ENCODE data around the gene NEBL. TPM values are rescaled to one million over a fixed set of nuclear protein-coding genes. Genes with fewer than 3 reads are reported as not detected.

The NEBL gene
- total RNA-seq, 1 donor from 2014 or later = 0.74 TPM

DNA sequence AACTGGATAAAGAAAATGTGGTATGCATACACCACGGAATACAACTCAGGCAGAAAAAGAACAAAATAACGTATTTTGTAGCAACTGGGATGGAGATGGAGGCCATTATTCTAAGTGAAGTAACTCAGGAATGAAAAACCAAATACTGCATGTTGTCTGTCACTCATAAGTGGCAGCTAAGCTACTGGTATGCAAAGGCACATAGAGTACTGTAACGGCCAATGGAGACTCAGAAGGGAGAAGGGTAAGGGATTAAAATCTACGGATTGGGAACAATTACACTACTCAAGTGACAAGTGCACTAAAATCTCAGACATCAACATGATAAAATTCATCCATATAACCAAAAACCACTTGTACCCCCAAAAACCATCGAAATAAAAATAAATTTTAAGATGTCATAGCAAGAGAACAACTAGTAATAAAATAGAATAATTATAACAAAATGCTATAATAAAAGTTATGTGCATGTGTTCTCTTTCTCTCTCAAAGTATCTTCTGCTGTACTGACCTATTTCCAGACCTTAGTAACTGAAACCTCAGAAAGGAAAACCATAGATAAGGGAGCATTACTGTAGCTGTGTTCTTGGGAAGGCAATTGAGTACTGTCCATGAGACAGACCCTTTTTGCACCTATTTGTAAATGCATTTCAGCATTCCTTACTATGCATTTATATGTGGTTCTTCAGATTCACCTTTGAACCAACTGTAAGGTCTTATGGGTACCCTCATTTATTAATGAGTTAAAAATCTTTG lies 6.7 kb upstream of the NEBL start:
- no peaks in the 10 kb centered on the region for H3K9me3 Mint-ChIP-seq (ENCODE audit: unreplicated experiment)
- TF ChIP-seq, protein P1, sequence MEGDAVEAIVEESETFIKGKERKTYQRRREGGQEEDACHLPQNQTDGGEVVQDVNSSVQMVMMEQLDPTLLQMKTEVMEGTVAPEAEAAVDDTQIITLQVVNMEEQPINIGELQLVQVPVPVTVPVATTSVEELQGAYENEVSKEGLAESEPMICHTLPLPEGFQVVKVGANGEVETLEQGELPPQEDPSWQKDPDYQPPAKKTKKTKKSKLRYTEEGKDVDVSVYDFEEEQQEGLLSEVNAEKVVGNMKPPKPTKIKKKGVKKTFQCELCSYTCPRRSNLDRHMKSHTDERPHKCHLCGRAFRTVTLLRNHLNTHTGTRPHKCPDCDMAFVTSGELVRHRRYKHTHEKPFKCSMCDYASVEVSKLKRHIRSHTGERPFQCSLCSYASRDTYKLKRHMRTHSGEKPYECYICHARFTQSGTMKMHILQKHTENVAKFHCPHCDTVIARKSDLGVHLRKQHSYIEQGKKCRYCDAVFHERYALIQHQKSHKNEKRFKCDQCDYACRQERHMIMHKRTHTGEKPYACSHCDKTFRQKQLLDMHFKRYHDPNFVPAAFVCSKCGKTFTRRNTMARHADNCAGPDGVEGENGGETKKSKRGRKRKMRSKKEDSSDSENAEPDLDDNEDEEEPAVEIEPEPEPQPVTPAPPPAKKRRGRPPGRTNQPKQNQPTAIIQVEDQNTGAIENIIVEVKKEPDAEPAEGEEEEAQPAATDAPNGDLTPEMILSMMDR (IDR thresholded peaks at IDR 0.05; ENCODE audit: partially characterized antibody, unreplicated experiment) = no peak
- H3K27me3 Mint-ChIP-seq (ENCODE audit: unreplicated experiment) = no peaks in the 10 kb centered on the region
- peaks cover 5% of the 10 kb centered on the region for H3K36me3 Mint-ChIP-seq (ENCODE audit: unreplicated experiment)
- no peak overlapping the region for H3K27ac Mint-ChIP-seq (ENCODE audit: unreplicated experiment)
- H3K4me1 Mint-ChIP-seq (ENCODE audit: low read depth, unreplicated experiment) = no peaks in the 10 kb centered on the region
- H3K4me3 Mint-ChIP-seq (ENCODE audit: unreplicated experiment) = no peak overlapping the region
- DNase-seq = no peak

DNA sequence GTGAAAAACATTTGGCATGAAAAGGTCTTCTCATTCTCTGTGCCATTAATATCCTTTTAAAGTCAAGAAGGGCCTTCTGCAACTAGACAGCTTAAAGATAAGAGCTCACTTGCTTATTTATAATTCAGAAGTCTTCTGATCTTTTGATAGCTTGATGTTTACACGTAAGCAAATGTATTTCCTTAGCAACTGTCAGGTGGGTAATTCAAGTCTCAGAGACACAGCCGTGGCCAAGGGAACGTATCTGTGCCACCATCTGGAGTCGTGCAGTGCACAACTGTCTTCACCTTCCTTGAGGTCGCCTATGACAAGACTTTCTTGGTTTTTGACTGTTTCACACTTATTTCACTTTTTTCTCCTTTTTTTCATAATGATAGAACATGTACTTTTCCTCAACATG lies 4.0 kb upstream of the NEBL start:
- H3K9me3 Mint-ChIP-seq (ENCODE audit: unreplicated experiment) = no peaks in the 10 kb centered on the region
- H3K4me1 Mint-ChIP-seq (ENCODE audit: low read depth, unreplicated experiment) = no peaks in the 10 kb centered on the region
- DNase-seq = no peak
- no peak overlapping the region for H3K4me3 Mint-ChIP-seq (ENCODE audit: unreplicated experiment)
- no peak overlapping the region for H3K27ac Mint-ChIP-seq (ENCODE audit: unreplicated experiment)
- TF ChIP-seq, protein P1 (IDR thresholded peaks at IDR 0.05; ENCODE audit: partially characterized antibody, unreplicated experiment) = no peak
- peaks cover 5% of the 10 kb centered on the region for H3K36me3 Mint-ChIP-seq (ENCODE audit: unreplicated experiment)
- no peaks in the 10 kb centered on the region for H3K27me3 Mint-ChIP-seq (ENCODE audit: unreplicated experiment)

DNA sequence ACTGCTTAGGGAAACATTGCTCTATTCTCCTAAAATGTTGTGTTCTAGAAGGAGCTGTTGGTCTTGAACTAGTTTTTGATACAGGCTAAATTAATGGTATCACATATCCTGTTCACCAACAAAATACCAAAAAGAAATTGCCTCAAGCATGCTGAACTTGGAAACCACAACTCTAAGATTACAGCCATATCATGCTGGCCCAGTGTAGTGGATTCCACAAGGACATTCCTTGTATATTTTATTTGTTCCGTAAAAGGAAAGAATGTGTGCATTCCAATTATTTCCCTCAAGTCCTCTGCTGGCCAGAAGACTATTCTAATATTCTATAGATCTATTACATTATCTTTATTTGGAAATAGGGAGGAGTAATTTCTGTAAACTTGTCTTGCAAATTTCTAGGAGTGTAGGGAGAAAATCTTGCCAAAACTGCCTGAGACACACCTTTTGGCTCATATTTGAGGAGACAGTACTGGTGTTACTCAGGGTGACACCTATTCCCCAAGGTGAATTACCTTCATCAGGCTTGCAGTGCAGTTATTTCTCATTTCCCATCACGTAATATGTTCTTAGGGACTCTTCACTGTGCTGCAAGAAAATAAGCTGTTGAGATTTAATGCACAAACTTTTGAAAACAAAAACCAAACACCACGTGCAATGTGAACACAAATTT lies 1.9 kb upstream of the NEBL start:
- Mint-ChIP-seq H3K4me1 (ENCODE audit: low read depth, unreplicated experiment) (no peaks in the 10 kb centered on the region), H3K36me3 (ENCODE audit: unreplicated experiment) (no peaks in the 10 kb centered on the region), H3K27ac (ENCODE audit: unreplicated experiment) (no peak overlapping the region), H3K4me3 (ENCODE audit: unreplicated experiment) (no peak overlapping the region), H3K9me3 (ENCODE audit: unreplicated experiment) (no peaks in the 10 kb centered on the region), H3K27me3 (ENCODE audit: unreplicated experiment) (no peaks in the 10 kb centered on the region)
- TF ChIP-seq, protein P1 (IDR thresholded peaks at IDR 0.05; ENCODE audit: partially characterized antibody, unreplicated experiment) = no peak
- no peak for DNase-seq

DNA sequence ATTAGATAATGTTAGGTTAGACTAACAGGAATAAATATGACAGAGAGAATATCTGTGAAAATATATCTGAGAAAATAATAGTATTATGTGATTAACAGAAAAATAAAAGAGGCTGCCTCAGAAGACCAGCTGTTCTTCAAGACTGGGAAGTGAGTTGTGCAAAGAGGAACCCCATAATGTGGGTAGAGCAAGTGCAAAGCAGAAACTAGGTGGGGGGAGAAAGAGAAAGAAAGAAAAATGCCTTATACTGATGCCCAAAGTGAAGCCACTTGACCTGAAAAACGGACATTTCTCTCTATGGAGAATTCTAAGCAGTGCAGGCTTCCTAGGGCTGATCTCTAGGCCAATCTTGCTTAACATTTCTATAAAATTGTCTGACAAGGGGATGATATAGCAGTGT lies 3.8 kb downstream of the NEBL start:
- Mint-ChIP-seq H3K27ac (ENCODE audit: unreplicated experiment) (no peak overlapping the region), H3K36me3 (ENCODE audit: unreplicated experiment) (no peaks in the 10 kb centered on the region), H3K27me3 (ENCODE audit: unreplicated experiment) (no peaks in the 10 kb centered on the region), H3K9me3 (ENCODE audit: unreplicated experiment) (no peaks in the 10 kb centered on the region), H3K4me3 (ENCODE audit: unreplicated experiment) (no peak overlapping the region), H3K4me1 (ENCODE audit: low read depth, unreplicated experiment) (peaks cover 15% of the 10 kb centered on the region)
- TF ChIP-seq, protein P1 (IDR thresholded peaks at IDR 0.05; ENCODE audit: partially characterized antibody, unreplicated experiment) = no peak
- DNase-seq = no peak

GRCh38 chr10:20892796-20893195 lies 4.3 kb downstream of the NEBL start:
- Mint-ChIP-seq H3K27ac (ENCODE audit: unreplicated experiment) (no peak overlapping the region), H3K36me3 (ENCODE audit: unreplicated experiment) (no peaks in the 10 kb centered on the region), H3K27me3 (ENCODE audit: unreplicated experiment) (no peaks in the 10 kb centered on the region), H3K4me1 (ENCODE audit: low read depth, unreplicated experiment) (peaks cover 18% of the 10 kb centered on the region), H3K4me3 (ENCODE audit: unreplicated experiment) (no peak overlapping the region), H3K9me3 (ENCODE audit: unreplicated experiment) (no peaks in the 10 kb centered on the region)
- TF ChIP-seq, protein P1 (IDR thresholded peaks at IDR 0.05; ENCODE audit: partially characterized antibody, unreplicated experiment) = no peak
- DNase-seq = no peak

Measured in glutamatergic neuron (in vitro differentiated cells).